Smooth muscle cell (in vitro differentiated cells): ENCODE results near the gene TRAF3IP3. TPM values are rescaled to one million over a fixed set of nuclear protein-coding genes. Genes with fewer than 3 reads are reported as not detected.

ENCODE experiments used
- DNase-seq: peaks from one replicate; lab custom pipeline; 2025; ENCODE audit not compliant: unreplicated experiment; lab: John Stamatoyannopoulos, UW
- H2AFZ ChIP-seq: fragments of 200-600 bp; sonication (generic); 2 replicates; pipeline ENCODE4 v1.6.0; 2016; ENCODE audit warnings: antibody characterized with exemption, low read depth, mild to moderate bottlenecking
- H3F3A ChIP-seq: fragments of 200-600 bp; sonication (generic); 2 replicates; pipeline ENCODE4 v1.6.0; 2017; ENCODE audit warnings: antibody characterized with exemption, low read depth
- H3K27ac ChIP-seq: fragments of 200-600 bp; sonication (generic); 2 replicates; pipeline ENCODE4 v1.5.1; 2016; ENCODE audit warnings: low read depth, mild to moderate bottlenecking
- H3K27me3 ChIP-seq: fragments of 200-600 bp; sonication (generic); 2 replicates; pipeline ENCODE4 v1.6.1; 2016; ENCODE audit warnings: low read depth, mild to moderate bottlenecking
- H3K36me3 ChIP-seq: fragments of 200-600 bp; sonication (generic); 2 replicates; pipeline ENCODE4 v1.5.1; 2016; ENCODE audit warnings: low read depth
- H3K4me1 ChIP-seq: fragments of 200-600 bp; sonication (generic); 2 replicates; pipeline ENCODE4 v1.5.1; 2016; ENCODE audit warnings: low read depth
- H3K4me2 ChIP-seq: fragments of 200-600 bp; sonication (generic); 2 replicates; pipeline ENCODE4 v1.6.0; 2016; ENCODE audit warnings: mild to moderate bottlenecking
- H3K4me3 ChIP-seq: fragments of 200-600 bp; sonication (generic); 2 replicates; pipeline ENCODE4 v1.5.1; 2016; ENCODE audit warnings: mild to moderate bottlenecking
- H3K79me2 ChIP-seq: fragments of 200-600 bp; sonication (generic); 2 replicates; pipeline ENCODE4 v1.6.0; 2016; ENCODE audit warnings: low read depth, mild to moderate bottlenecking
- H3K9ac ChIP-seq: fragments of 200-600 bp; sonication (generic); 2 replicates; pipeline ENCODE4 v1.6.0; 2016; ENCODE audit warnings: low read depth
- H3K9me3 ChIP-seq: fragments of 200-600 bp; sonication (generic); replicated peaks from 2 replicates; pipeline ENCODE4 v1.5.1; 2016; ENCODE audit warnings: low read depth
- H4K20me1 ChIP-seq: fragments of 200-600 bp; sonication (generic); 2 replicates; pipeline ENCODE4 v1.6.0; 2016; ENCODE audit warnings: low read depth
- CTCF ChIP-seq: fragments of 200-600 bp; sonication (generic); IDR thresholded peaks from 2 replicates; pipeline ENCODE4 v1.5.1; 2017; ENCODE audit warnings: borderline replicate concordance, mild to moderate bottlenecking, antibody characterized with exemption; ENCODE audit not compliant: insufficient read depth, poor library complexity, severe bottlenecking
- WGBS: methylation state at CpG from one replicate; pipeline ENCODE4 v1.1.7; 2016; ENCODE audit warnings: low lambda C conversion rate; 5-methylcytosine and 5-hydroxymethylcytosine counted together
- polyA plus RNA-seq: library from polyadenylated mRNA; unstranded; fragments of >200 nt; fragmentation: Nextera tagmentation; extraction: Ambion mirVana; gene quantifications from 2 replicates; pipeline ENCODE4 v1.2.1, GENCODE V29; 2016
- total RNA-seq: library from RNA; depleted of rRNA; stranded (reverse); fragments of >200 nt; gene quantifications from 2 replicates; pipeline ENCODE4 v1.2.3, GENCODE V29; 2014

The TRAF3IP3 gene
- total and polyA plus RNA-seq, 2 experiments from 2014 or later, result 0.04 TPM; not detected in 1

GRCh38 chr1:209830722-209831121, 74.9 kb downstream of the TRAF3IP3 start:
- 95% methylated on average over 3 of the region's 3 CpGs for WGBS
- no peak overlapping the region for H3K4me2 ChIP-seq
- H3K36me3 ChIP-seq, result peaks cover 6% of the 10 kb centered on the region
- no peak overlapping the region for H2AFZ ChIP-seq
- no peaks in the 10 kb centered on the region for H3F3A ChIP-seq
- no peaks in the 10 kb centered on the region for H3K9me3 ChIP-seq
- no peaks in the 10 kb centered on the region for H4K20me1 ChIP-seq
- peaks cover 6% of the 10 kb centered on the region for H3K79me2 ChIP-seq
- no peak overlapping the region for H3K4me3 ChIP-seq
- DNase-seq, result no peak
- no peaks in the 10 kb centered on the region for H3K4me1 ChIP-seq
- H3K9ac ChIP-seq, result no peak overlapping the region
- H3K27ac ChIP-seq, result no peak overlapping the region
- no peak for TF ChIP-seq CTCF
- no peaks in the 10 kb centered on the region for H3K27me3 ChIP-seq

GRCh38 chr1:209831615-209832014, 75.8 kb downstream of the TRAF3IP3 start:
- Histone ChIP-seq H3K4me2 (no peak overlapping the region), H3K27ac (no peak overlapping the region), H3K79me2 (peaks cover 6% of the 10 kb centered on the region), H4K20me1 (no peaks in the 10 kb centered on the region), H2AFZ (no peak overlapping the region), H3K27me3 (no peaks in the 10 kb centered on the region), H3K9me3 (no peaks in the 10 kb centered on the region), H3K4me3 (no peak overlapping the region), H3K9ac (no peak overlapping the region), H3F3A (no peaks in the 10 kb centered on the region), H3K4me1 (no peaks in the 10 kb centered on the region), H3K36me3 (peaks cover 6% of the 10 kb centered on the region)
- no peak for TF ChIP-seq CTCF
- DNase-seq, result no peak
- 100% methylated on average over 1 of the region's 1 CpG for WGBS

Other genes with a start within 250 kb of the TRAF3IP3 start
- 0.13 TPM in 1 of 2 replicates, not detected in the other for gene CAMK1G, start 172.3 kb upstream of the TRAF3IP3 start, total RNA-seq
- gene CAMK1G, start 172.3 kb upstream of the TRAF3IP3 start, polyA plus RNA-seq, result not detected in 2 replicates
- 24.0 and 29.2 TPM in 2 replicates for gene LAMB3, start 103.6 kb upstream of the TRAF3IP3 start, total RNA-seq
- gene LAMB3, start 103.6 kb upstream of the TRAF3IP3 start, polyA plus RNA-seq, result 17.0 and 67.5 TPM in 2 replicates
- 2.1 and 7.6 TPM in 2 replicates for gene G0S2, start 80.6 kb upstream of the TRAF3IP3 start, total RNA-seq
- gene G0S2, start 80.6 kb upstream of the TRAF3IP3 start, polyA plus RNA-seq, result 5.7 and 6.7 TPM in 2 replicates
- not detected in 2 replicates for gene HSD11B1, start 51.2 kb upstream of the TRAF3IP3 start, total RNA-seq
- 0.74 TPM in 1 of 2 replicates, not detected in the other for gene HSD11B1, start 51.2 kb upstream of the TRAF3IP3 start, polyA plus RNA-seq
- 5.0 and 10.6 TPM in 2 replicates for gene C1orf74, start 28.5 kb downstream of the TRAF3IP3 start, total RNA-seq
- gene C1orf74, start 28.5 kb downstream of the TRAF3IP3 start, polyA plus RNA-seq, result 1.0 and 3.8 TPM in 2 replicates
- 52.3 and 59.6 TPM in 2 replicates for gene IRF6, start 50.1 kb downstream of the TRAF3IP3 start, total RNA-seq
- gene IRF6, start 50.1 kb downstream of the TRAF3IP3 start, polyA plus RNA-seq, result 18.1 and 57.4 TPM in 2 replicates
- gene UTP25, start 71.9 kb downstream of the TRAF3IP3 start, total RNA-seq, result 5.2 and 6.2 TPM in 2 replicates
- 2.3 and 2.9 TPM in 2 replicates for gene UTP25, start 71.9 kb downstream of the TRAF3IP3 start, polyA plus RNA-seq
- 0.81 TPM in 1 of 2 replicates, not detected in the other for gene SYT14, start 182.2 kb downstream of the TRAF3IP3 start, total RNA-seq
- gene SYT14, start 182.2 kb downstream of the TRAF3IP3 start, polyA plus RNA-seq, result not detected in 2 replicates